Measurements from ENCODE around the gene TRIB2. TPM values are rescaled to one million over a fixed set of nuclear protein-coding genes. Genes with fewer than 3 reads are reported as not detected.

The TRIB2 gene
- total RNA-seq (69.2 TPM), polyA plus RNA-seq (ENCODE audit: insufficient read depth, low read depth, low replicate concordance) (29.6 TPM)
- long read RNA-seq, donor 1, full-length matches to known transcripts = 36 of 36 reads
- long read RNA-seq, donor 1, partial matches to known transcripts = 0 of 36 reads
- long read RNA-seq, donor 1, other reads (novel, unspliced or antisense) = 0 of 36 reads
- long read RNA-seq, donor 2, full-length matches to known transcripts = 22 of 22 reads
- long read RNA-seq, donor 2, partial matches to known transcripts = 0 of 22 reads
- long read RNA-seq, donor 2, other reads (novel, unspliced or antisense) = 0 of 22 reads
- long read RNA-seq, donor 3, full-length matches to known transcripts = 39 of 39 reads
- long read RNA-seq, donor 3, partial matches to known transcripts = 0 of 39 reads
- long read RNA-seq, donor 3, other reads (novel, unspliced or antisense) = 0 of 39 reads
- long read RNA-seq, donor 4, full-length matches to known transcripts = 37 of 43 reads
- long read RNA-seq, donor 4, partial matches to known transcripts = 0 of 43 reads
- long read RNA-seq, donor 4, other reads (novel, unspliced or antisense) = 6 of 43 reads
- long read RNA-seq, donor 5, full-length matches to known transcripts = 3 of 3 reads
- long read RNA-seq, donor 5, partial matches to known transcripts = 0 of 3 reads
- long read RNA-seq, donor 5, other reads (novel, unspliced or antisense) = 0 of 3 reads
- long read RNA-seq, donor 6, full-length matches to known transcripts = 10 of 52 reads
- long read RNA-seq, donor 6, partial matches to known transcripts = 42 of 52 reads
- long read RNA-seq, donor 6, other reads (novel, unspliced or antisense) = 0 of 52 reads
- long read RNA-seq, donor 7, full-length matches to known transcripts = 26 of 45 reads
- long read RNA-seq, donor 7, partial matches to known transcripts = 15 of 45 reads
- long read RNA-seq, donor 7, other reads (novel, unspliced or antisense) = 4 of 45 reads
- long read RNA-seq, donor 8, full-length matches to known transcripts = 40 of 49 reads
- long read RNA-seq, donor 8, partial matches to known transcripts = 9 of 49 reads
- long read RNA-seq, donor 8, other reads (novel, unspliced or antisense) = 0 of 49 reads
- long read RNA-seq, donor 9, full-length matches to known transcripts = 12 of 12 reads
- long read RNA-seq, donor 9, partial matches to known transcripts = 0 of 12 reads
- long read RNA-seq, donor 9, other reads (novel, unspliced or antisense) = 0 of 12 reads
- long read RNA-seq, donor 10, full-length matches to known transcripts = 38 of 44 reads
- long read RNA-seq, donor 10, partial matches to known transcripts = 6 of 44 reads
- long read RNA-seq, donor 10, other reads (novel, unspliced or antisense) = 0 of 44 reads

- TF ChIP-seq CTCF (IDR thresholded peaks at IDR 0.05; ENCODE audit: borderline replicate concordance, extremely low read depth, insufficient read depth) = no peak
- Histone ChIP-seq H3K27me3 (ENCODE audit: control insufficient read depth, insufficient read depth, low read length) (no peaks in the 10 kb centered on the region), H3K4me1 (ENCODE audit: control insufficient read depth in 2 of 3, insufficient read depth in 2 of 3, low read depth in 1 of 3, low read length in 3 of 3) (peaks cover 2 to 12% (median 8%) of the 10 kb centered on the region in 3 donors), H3K9me3 (ENCODE audit: control insufficient read depth in 2 of 3, insufficient read depth in 1 of 3, low read length in 3 of 3) (no peaks in the 10 kb centered on the region), H3K36me3 (ENCODE audit: control insufficient read depth in 2 of 3, insufficient read depth in 3 of 3, low read length in 3 of 3) (no peaks in the 10 kb centered on the region), H3K4me3 (ENCODE audit: low read length in 3 of 3) (peak within 1 kb of the TSS; percentile 82 to 88 (median 88)), H3K27ac (ENCODE audit: low read depth in 2 of 2, low read length in 2 of 2) (peak within 1 kb of the TSS; percentile 92 to 97), H3K9ac (ENCODE audit: low read length in 3 of 3) (peak within 1 kb of the TSS; percentile 79 to 96 (median 93))
- peak; percentile 91 to 97 (median 94) for DNase-seq
- no peak for FAIRE-seq
- intact Hi-C loops (cut with DNase I) = no loop called here
These were observed at the start of gene TRIB2 for GRCh38 chr2:12716282-12717190. Gene TRIB2 (plus strand): TSS chr2:12716936. CDS start chr2:12718308, 1,372 bp downstream.

- H3K9ac ChIP-seq (ENCODE audit: low read length in 3 of 3) = no peak overlapping the region
- H3K27me3 ChIP-seq (ENCODE audit: control insufficient read depth, insufficient read depth, low read length) = no peaks in the 10 kb centered on the region
- TF ChIP-seq CTCF (IDR thresholded peaks at IDR 0.05; ENCODE audit: borderline replicate concordance, extremely low read depth, insufficient read depth) = no peak
- H3K4me1 ChIP-seq (ENCODE audit: control insufficient read depth in 2 of 3, insufficient read depth in 2 of 3, low read depth in 1 of 3, low read length in 3 of 3) = no peaks in the 10 kb centered on the region
- no peak for DNase-seq
- no peak overlapping the region for H3K4me3 ChIP-seq (ENCODE audit: low read length in 3 of 3)
- intact Hi-C loops (cut with DNase I) = no loop called here
- H3K36me3 ChIP-seq (ENCODE audit: control insufficient read depth in 2 of 3, insufficient read depth in 3 of 3, low read length in 3 of 3) = no peaks in the 10 kb centered on the region
- peaks cover 0 to 4% (median 0%) of the 10 kb centered on the region in 3 donors for H3K9me3 ChIP-seq (ENCODE audit: control insufficient read depth in 2 of 3, insufficient read depth in 1 of 3, low read length in 3 of 3)
- no peak for FAIRE-seq
- no peak overlapping the region for H3K27ac ChIP-seq (ENCODE audit: low read depth in 2 of 2, low read length in 2 of 2)
These were observed 47.7 kb upstream of the TRIB2 start for GRCh38 chr2:12669036-12669435.
